PC-9 (cell line): ENCODE data around the gene KRT79. TPM values are rescaled to one million over a fixed set of nuclear protein-coding genes. Genes with fewer than 3 reads are reported as not detected.

Experiments
- BruUV-seq: library from RNA; stranded (reverse); fragments of 400-500 nt; replicated peaks from 2 replicates; lab custom pipeline; 2021; lab: Mats Ljungman, UMichigan
- CTCF ChIA-PET: fragments of 300-600 bp; sonication (Branson Sonifier 250); formaldehyde crosslinking; loops from one replicate; lab custom pipeline; 2022; ENCODE audit warnings: antibody characterized with exemption; lab: Charles Lee
- POLR2A ChIA-PET: fragments of 300-600 bp; sonication (Branson Sonifier 250); formaldehyde crosslinking; loops from one replicate; lab custom pipeline; 2022; ENCODE audit warnings: antibody characterized with exemption; ENCODE audit not compliant: unreplicated experiment; lab: Charles Lee
- DNase-seq, 2 experiments: peaks; one replicate each; pipeline versions ENCODE4 v3.0.0 to v3.0.0-alpha.2; 2015 to 2022; ENCODE audit warnings: mixed read lengths in 1 of 2
- H2AFZ ChIP-seq: fragments of 200-600 bp; sonication (generic); 2 replicates; pipeline ENCODE4 v1.8.1; 2017; ENCODE audit warnings: antibody characterized with exemption
- H3F3A ChIP-seq: fragments of 200-600 bp; sonication (generic); 2 replicates; pipeline ENCODE4 v1.8.1; 2017; ENCODE audit warnings: antibody characterized with exemption, mild to moderate bottlenecking, low read depth; ENCODE audit not compliant: insufficient read depth
- H3K27ac ChIP-seq: fragments of 200-600 bp; sonication (generic); 2 replicates; pipeline ENCODE4 v1.6.1; 2016; ENCODE audit warnings: mixed run types
- H3K27me3 ChIP-seq: fragments of 200-600 bp; sonication (generic); 2 replicates; pipeline ENCODE4 v1.6.1; 2016; ENCODE audit warnings: low read depth, mixed run types; ENCODE audit not compliant: insufficient read depth
- H3K36me3 ChIP-seq: fragments of 200-600 bp; sonication (generic); 2 replicates; pipeline ENCODE4 v1.6.1; 2016; ENCODE audit warnings: low read depth, mixed run types
- H3K4me1 ChIP-seq: fragments of 200-600 bp; sonication (generic); replicated peaks from 2 replicates; pipeline ENCODE4 v1.6.1; 2016; ENCODE audit warnings: mixed run types; ENCODE audit not compliant: insufficient read depth
- H3K4me2 ChIP-seq: fragments of 200-600 bp; sonication (generic); 2 replicates; pipeline ENCODE4 v1.6.1; 2017; ENCODE audit warnings: mixed run types
- H3K4me3 ChIP-seq: fragments of 200-600 bp; sonication (generic); 2 replicates; pipeline ENCODE4 v1.6.1; 2016; ENCODE audit warnings: mixed run types
- H3K79me2 ChIP-seq: fragments of 200-600 bp; sonication (generic); 2 replicates; pipeline ENCODE4 v1.6.1; 2017; ENCODE audit warnings: low read depth, mixed run types
- H3K9me2 ChIP-seq: fragments of 200-600 bp; sonication (generic); 2 replicates; pipeline ENCODE4 v1.8.1; 2017; ENCODE audit warnings: mild to moderate bottlenecking; ENCODE audit not compliant: insufficient read depth
- H3K9me3 ChIP-seq: fragments of 200-600 bp; sonication (generic); 2 replicates; pipeline ENCODE4 v1.8.1; 2016; ENCODE audit warnings: low read depth; ENCODE audit not compliant: insufficient read depth
- H4K20me1 ChIP-seq: fragments of 200-600 bp; sonication (generic); 2 replicates; pipeline ENCODE4 v1.8.1; 2017; ENCODE audit not compliant: insufficient read depth
- EZH2 ChIP-seq: fragments of 200-600 bp; sonication (generic); IDR thresholded peaks from 2 replicates; pipeline ENCODE4 v1.8.0; 2017; ENCODE audit warnings: antibody characterized with exemption, low read depth
- intact Hi-C: fragments of 100-400 bp; cut with micrococcal nuclease; formaldehyde crosslinking; loops from one replicate; pipeline ENCODE4 v1.10.0; 2022; ENCODE audit not compliant: unreplicated experiment
- total RNA-seq: library from RNA; stranded (reverse); gene quantifications from 2 replicates; pipeline ENCODE4 v1.2.3, GENCODE V29; 2021
- TF ChIP-seq, protein P1 (sequence below): fragments of 200-600 bp; sonication (generic); conservative IDR thresholded peaks from 2 replicates; pipeline ENCODE4 v1.6.1; 2017; ENCODE audit warnings: mixed run types, antibody characterized with exemption, mild to moderate bottlenecking, moderate library complexity

KRT79 gene
- total RNA-seq, 1 experiment from 2014 or later, result 0.28 TPM

DNA sequence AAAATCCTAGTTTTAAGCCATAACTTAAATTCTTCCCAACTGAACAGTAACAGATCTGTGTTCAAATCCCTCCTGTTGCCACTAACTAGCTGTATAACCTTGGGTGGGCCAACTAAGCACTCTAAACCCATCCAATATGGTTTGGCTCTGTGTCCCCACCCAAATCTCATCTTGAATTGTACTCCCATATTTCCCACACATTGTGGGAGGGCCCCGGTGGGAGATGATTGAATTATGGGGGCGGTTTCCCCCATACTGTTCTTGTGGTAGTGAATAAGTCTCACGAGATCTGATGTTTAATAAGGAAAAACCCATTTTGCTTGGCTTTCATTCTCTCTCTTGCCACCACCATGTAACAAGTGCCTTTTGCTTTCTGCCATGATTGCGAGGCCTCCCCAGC is 18.9 kb downstream of the KRT79 start:
- Histone ChIP-seq H3K4me3 (no peak overlapping the region), H3K9me2 (no peaks in the 10 kb centered on the region), H3K9me3 (no peaks in the 10 kb centered on the region), H4K20me1 (no peaks in the 10 kb centered on the region), H3K4me2 (no peak overlapping the region), H3K79me2 (no peaks in the 10 kb centered on the region), H3K27ac (no peak overlapping the region), H3K27me3 (no peaks in the 10 kb centered on the region; the same call in 1 of the 2 replicates), H3K4me1 (peaks cover 8% of the 10 kb centered on the region), H3K36me3 (no peaks in the 10 kb centered on the region), H3F3A (no peaks in the 10 kb centered on the region), H2AFZ (no peak overlapping the region)
- no TSS peak for BruUV-seq
- POLR2A ChIA-PET, result no interaction called here
- intact Hi-C loops, result no loop called here
- CTCF ChIA-PET, result no interaction called here
- no peak for DNase-seq
- TF ChIP-seq, protein P1, sequence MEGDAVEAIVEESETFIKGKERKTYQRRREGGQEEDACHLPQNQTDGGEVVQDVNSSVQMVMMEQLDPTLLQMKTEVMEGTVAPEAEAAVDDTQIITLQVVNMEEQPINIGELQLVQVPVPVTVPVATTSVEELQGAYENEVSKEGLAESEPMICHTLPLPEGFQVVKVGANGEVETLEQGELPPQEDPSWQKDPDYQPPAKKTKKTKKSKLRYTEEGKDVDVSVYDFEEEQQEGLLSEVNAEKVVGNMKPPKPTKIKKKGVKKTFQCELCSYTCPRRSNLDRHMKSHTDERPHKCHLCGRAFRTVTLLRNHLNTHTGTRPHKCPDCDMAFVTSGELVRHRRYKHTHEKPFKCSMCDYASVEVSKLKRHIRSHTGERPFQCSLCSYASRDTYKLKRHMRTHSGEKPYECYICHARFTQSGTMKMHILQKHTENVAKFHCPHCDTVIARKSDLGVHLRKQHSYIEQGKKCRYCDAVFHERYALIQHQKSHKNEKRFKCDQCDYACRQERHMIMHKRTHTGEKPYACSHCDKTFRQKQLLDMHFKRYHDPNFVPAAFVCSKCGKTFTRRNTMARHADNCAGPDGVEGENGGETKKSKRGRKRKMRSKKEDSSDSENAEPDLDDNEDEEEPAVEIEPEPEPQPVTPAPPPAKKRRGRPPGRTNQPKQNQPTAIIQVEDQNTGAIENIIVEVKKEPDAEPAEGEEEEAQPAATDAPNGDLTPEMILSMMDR, result no peak
- TF ChIP-seq EZH2, result no peak

DNA sequence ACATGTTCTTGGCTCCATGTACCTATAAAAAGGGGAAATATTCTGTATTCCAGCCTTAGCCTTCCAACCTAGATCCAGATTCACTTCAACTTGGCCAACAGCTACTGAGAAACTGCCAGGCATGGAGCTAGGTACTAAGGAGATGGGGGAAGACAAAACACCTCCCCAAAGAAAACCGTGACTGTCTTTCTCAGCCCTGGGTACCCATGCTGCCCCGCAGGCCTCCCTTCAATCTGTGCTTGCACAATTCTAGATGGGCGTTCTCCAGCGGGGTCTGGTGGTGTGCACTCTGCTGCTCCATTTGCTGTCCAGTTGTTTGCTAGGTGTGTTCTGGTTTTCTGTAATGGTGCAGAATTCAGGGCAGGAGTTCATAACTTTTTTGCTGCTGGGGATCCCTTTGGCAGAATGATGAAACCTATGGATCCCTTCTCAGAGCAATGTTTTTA is 19.4 kb downstream of the KRT79 start:
- no peaks in the 10 kb centered on the region for H3K36me3 ChIP-seq
- no peaks in the 10 kb centered on the region for H3F3A ChIP-seq
- no peaks in the 10 kb centered on the region for H3K79me2 ChIP-seq
- H3K9me2 ChIP-seq, result no peaks in the 10 kb centered on the region
- no peaks in the 10 kb centered on the region for H3K9me3 ChIP-seq
- no peak overlapping the region for H3K4me2 ChIP-seq
- peaks cover 8% of the 10 kb centered on the region for H3K4me1 ChIP-seq
- no TSS peak for BruUV-seq
- no peak overlapping the region for H3K4me3 ChIP-seq
- ChIA-PET CTCF (no interaction called here), POLR2A (no interaction called here)
- intact Hi-C loops, result no loop called here
- H3K27me3 ChIP-seq, result no peaks in the 10 kb centered on the region; the same call in 1 of the 2 replicates
- TF ChIP-seq, protein P1, result no peak
- TF ChIP-seq EZH2, result no peak
- no peak overlapping the region for H3K27ac ChIP-seq
- H2AFZ ChIP-seq, result no peak overlapping the region
- no peaks in the 10 kb centered on the region for H4K20me1 ChIP-seq
- DNase-seq, result no peak

DNA sequence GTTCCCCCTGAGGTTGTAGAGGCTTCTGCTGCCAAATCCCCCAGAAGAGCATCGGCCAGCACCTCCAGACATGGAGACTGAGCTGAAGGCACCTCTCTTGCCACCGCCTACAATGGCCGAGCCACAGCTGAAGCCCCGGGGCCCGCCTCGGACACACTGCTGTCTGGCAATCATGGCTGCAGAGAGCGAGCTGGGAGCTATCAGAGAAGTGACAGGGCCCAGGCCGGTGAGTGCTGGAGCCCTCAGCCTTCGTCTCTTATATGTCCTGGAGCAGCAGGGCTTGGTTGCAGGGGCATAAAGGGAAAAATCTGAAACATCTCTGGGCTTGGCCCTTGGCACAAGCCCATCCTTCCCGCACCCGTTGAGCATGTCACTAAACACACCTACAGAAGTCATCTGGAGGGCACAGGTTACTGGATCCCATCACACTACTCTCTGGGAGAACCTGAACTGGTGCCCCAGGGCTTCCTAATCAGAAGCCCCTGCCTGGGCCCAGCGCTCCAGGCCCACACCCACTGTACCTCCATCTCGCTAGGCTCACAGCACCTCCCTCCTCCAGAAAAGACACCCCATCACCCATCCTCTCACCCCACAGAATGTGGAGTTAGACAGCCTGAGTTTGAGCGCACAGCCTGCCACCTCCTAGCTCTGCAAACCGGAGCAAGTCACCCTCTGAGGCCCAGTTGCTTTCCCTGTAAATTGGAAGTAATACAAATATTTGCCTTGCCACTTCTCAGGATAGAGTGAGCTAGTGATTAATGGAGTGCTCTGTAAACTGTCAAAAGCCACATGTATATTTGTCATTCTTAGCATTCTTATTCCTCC is 20.0 kb downstream of the KRT79 start, which contains the start of gene KRT4:
KRT4 (minus strand) TSS at position 232 of the 825 bp plus-strand sequence; CDS start at position 174, 58 bp downstream.
- no peak within 1 kb of the TSS for H3K27ac ChIP-seq

More for the DNA sequence above, 20.0 kb downstream of the KRT79 start, which contains the start of gene KRT4:
- Histone ChIP-seq H2AFZ (no peak within 1 kb of the TSS), H3K4me2 (no peak within 1 kb of the TSS), H3F3A (no peaks in the 10 kb centered on the region), H3K9me2 (no peaks in the 10 kb centered on the region), H3K79me2 (no peaks in the 10 kb centered on the region), H3K4me3 (no peak within 1 kb of the TSS), H3K9me3 (no peaks in the 10 kb centered on the region), H4K20me1 (no peaks in the 10 kb centered on the region), H3K4me1 (peaks cover 8% of the 10 kb centered on the region), H3K36me3 (no peaks in the 10 kb centered on the region), H3K27me3 (no peaks in the 10 kb centered on the region; the same call in 1 of the 2 replicates)
- TF ChIP-seq, protein P1, result no peak
- TF ChIP-seq EZH2, result no peak
- CTCF ChIA-PET, result no interaction called here
- POLR2A ChIA-PET, result interaction anchor here (0.5 kb wide), 1 partner anchor 104 kb away, joined by 7 read pairs; no protein-coding TSS in a partner anchor
- BruUV-seq, result no TSS peak
- peak; percentile 41 to 66 for DNase-seq
- intact Hi-C loops, result no loop called here
